Testis (tissue), 3 donors: ENCODE data around the gene ADCY10. TPM values are rescaled to one million over a fixed set of nuclear protein-coding genes. Genes with fewer than 3 reads are reported as not detected.

Experiments used
- DNase-seq: peaks from one replicate; pipeline ENCODE4 v3.0.0-alpha.2; 2019
- H3K27ac ChIP-seq, 2 donors: fragments of 200-600 bp; sonication (generic); one replicate each; pipeline ENCODE4 v1.5.1; 2019
- H3K27me3 ChIP-seq: fragments of 200-600 bp; sonication (generic); one replicate; pipeline ENCODE4 v1.5.1; 2019
- H3K36me3 ChIP-seq: fragments of 200-600 bp; sonication (generic); one replicate; pipeline ENCODE4 v1.5.1; 2017; ENCODE audit warnings: low read depth; ENCODE audit errors: missing control alignments
- H3K4me1 ChIP-seq: fragments of 200-600 bp; sonication (generic); one replicate; pipeline ENCODE4 v1.5.1; 2019
- H3K4me3 ChIP-seq, 2 donors: fragments of 200-600 bp; sonication (generic); one replicate each; pipeline ENCODE4 v1.5.1; 2017 to 2019
- H3K9me3 ChIP-seq: fragments of 200-600 bp; sonication (generic); one replicate; pipeline ENCODE4 v1.5.1; 2017
- POLR2A ChIP-seq: fragments of 450-650 bp; IDR thresholded peaks from one replicate; pipeline ENCODE4 v1.6.1; 2017; ENCODE audit warnings: antibody characterized with exemption, mild to moderate bottlenecking, moderate library complexity
- WGBS, 2 donors: methylation state at CpG; one replicate each; pipeline ENCODE4 v1.1.5; 2018; 5-methylcytosine and 5-hydroxymethylcytosine counted together
- intact Hi-C: fragments of 100-400 bp; cut with DNase I; formaldehyde crosslinking; loops from one replicate; pipeline ENCODE4 v1.15.1; 2023; ENCODE audit warnings: low total_unique reads
- polyA plus RNA-seq: library from polyadenylated mRNA; stranded (reverse); fragments of 350-450 nt; fragmentation: Illumina TruSeq; extraction: RNeasy Lipid Tissue Mini Kit (QIAGEN cat#74804); gene quantifications from one replicate; pipeline ENCODE4 v1.2.3, GENCODE V29; 2014; ENCODE audit warnings: low read depth, low replicate concordance; ENCODE audit not compliant: insufficient read depth
- total RNA-seq, 2 donors: library from RNA; depleted of rRNA; stranded (reverse); fragments of >200 nt; gene quantifications; one replicate each; pipeline ENCODE4 v1.2.3, GENCODE V29; 2016
- TF ChIP-seq, protein P1 (sequence below), 3 experiments: fragments of 450-650 bp in 2 of 3; fragments of 200-600 bp in 1 of 3; sonication (generic) in 1 of 3; IDR thresholded peaks; one replicate each; pipeline ENCODE4 v1.5.1; 2016 to 2019; ENCODE audit warnings: antibody characterized with exemption in 3 of 3, mild to moderate bottlenecking in 2 of 3, moderate library complexity in 1 of 3

ADCY10 gene
- total and polyA plus RNA-seq, 3 donors from 2014 or later = 9.4 to 49.7 (median 24.6) TPM

DNA sequence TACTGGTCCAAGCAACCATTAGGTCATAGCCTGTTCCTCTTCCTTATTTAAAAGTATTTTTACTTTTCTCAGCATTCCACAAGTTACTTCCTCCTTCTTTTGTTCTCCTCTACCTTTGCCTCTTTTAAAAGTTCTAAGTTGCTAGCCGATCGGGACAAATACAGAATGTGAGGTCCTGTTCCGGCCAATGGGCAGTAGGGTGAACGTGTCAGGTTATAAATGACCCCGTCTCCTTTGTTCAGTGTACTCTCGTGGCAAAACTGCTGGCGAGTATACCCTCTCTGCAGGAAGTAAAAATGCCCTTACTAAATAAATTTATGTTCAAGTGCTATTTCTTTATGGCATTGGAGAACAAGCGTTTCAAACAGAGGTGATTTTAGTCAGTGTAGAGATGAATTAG lies 2.5 kb downstream of the ADCY10 start:
- 64 to 69% methylated on average over 8 of the region's 8 CpGs for WGBS, 2 donors
- no peak for DNase-seq
- H3K4me1 ChIP-seq = no peaks in the 10 kb centered on the region
- no peak overlapping the region for H3K27ac ChIP-seq
- H3K36me3 ChIP-seq = no peaks in the 10 kb centered on the region
- no peaks in the 10 kb centered on the region for H3K27me3 ChIP-seq
- H3K9me3 ChIP-seq = no peaks in the 10 kb centered on the region
- TF ChIP-seq POLR2A = no peak
- TF ChIP-seq, protein P1, sequence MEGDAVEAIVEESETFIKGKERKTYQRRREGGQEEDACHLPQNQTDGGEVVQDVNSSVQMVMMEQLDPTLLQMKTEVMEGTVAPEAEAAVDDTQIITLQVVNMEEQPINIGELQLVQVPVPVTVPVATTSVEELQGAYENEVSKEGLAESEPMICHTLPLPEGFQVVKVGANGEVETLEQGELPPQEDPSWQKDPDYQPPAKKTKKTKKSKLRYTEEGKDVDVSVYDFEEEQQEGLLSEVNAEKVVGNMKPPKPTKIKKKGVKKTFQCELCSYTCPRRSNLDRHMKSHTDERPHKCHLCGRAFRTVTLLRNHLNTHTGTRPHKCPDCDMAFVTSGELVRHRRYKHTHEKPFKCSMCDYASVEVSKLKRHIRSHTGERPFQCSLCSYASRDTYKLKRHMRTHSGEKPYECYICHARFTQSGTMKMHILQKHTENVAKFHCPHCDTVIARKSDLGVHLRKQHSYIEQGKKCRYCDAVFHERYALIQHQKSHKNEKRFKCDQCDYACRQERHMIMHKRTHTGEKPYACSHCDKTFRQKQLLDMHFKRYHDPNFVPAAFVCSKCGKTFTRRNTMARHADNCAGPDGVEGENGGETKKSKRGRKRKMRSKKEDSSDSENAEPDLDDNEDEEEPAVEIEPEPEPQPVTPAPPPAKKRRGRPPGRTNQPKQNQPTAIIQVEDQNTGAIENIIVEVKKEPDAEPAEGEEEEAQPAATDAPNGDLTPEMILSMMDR (IDR thresholded peaks at IDR 0.05) = no peak
- H3K4me3 ChIP-seq = no peak overlapping the region
- intact Hi-C loops = no loop called here

DNA sequence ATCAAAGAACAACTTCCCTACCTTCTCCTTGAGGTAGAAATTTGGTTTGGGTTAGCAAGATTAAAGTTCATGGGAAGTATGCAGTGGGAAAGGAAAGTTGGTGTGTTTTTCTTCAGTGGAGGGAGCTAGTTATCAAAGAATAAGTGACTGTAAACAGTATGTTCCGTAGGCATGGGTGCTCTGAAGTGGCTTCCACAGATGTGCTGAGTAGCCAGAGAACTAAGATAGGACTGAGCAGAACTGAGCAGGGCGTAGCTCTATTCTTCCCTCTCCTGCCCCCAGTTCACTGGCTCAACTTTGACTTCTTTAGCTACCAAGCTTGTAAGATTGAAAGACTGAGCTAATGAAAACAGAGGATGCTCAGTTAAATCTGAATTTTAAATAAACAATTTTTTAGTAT lies 3.4 kb downstream of the ADCY10 start:
- no peaks in the 10 kb centered on the region for H3K36me3 ChIP-seq
- WGBS, 2 donors = 54 to 68% methylated on average over 2 of the region's 2 CpGs
- TF ChIP-seq, protein P1 (IDR thresholded peaks at IDR 0.05) = no peak
- no peak for TF ChIP-seq POLR2A
- H3K4me1 ChIP-seq = no peaks in the 10 kb centered on the region
- intact Hi-C loops = no loop called here
- H3K27me3 ChIP-seq = no peaks in the 10 kb centered on the region
- H3K27ac ChIP-seq = no peak overlapping the region
- DNase-seq = no peak
- no peaks in the 10 kb centered on the region for H3K9me3 ChIP-seq
- no peak overlapping the region for H3K4me3 ChIP-seq

DNA sequence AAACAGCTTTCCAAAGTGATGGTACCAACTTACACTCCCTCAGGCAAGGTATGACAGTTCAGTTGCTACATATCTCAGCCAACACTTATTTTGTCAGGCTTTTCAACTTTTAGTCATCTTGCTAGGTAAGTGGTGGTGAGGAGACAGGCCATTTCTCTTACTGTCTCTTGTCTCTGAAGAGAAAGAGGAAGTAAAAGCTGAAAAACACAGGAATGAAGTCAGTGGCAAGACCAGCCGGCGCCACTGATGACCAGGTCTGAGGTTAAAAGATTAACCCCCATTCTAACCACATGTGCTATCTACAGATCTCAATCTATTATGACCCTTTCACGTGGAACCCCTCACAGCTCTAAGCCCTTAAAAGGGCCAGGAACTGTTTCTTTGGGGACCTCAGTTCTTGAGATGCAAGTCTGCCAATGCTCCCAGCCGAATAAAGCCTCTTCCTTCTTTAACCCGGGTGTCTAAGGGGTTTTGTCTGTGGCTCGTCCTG lies 4.2 kb downstream of the ADCY10 start:
- H3K4me3 ChIP-seq = no peak overlapping the region
- H3K27me3 ChIP-seq = no peaks in the 10 kb centered on the region
- H3K4me1 ChIP-seq = no peaks in the 10 kb centered on the region
- no peak overlapping the region for H3K27ac ChIP-seq
- no peak for TF ChIP-seq POLR2A
- TF ChIP-seq, protein P1 (IDR thresholded peaks at IDR 0.05) = no peak
- DNase-seq = no peak
- WGBS, 2 donors = 86 to 92% methylated on average over 6 of the region's 6 CpGs
- intact Hi-C loops = no loop called here
- no peaks in the 10 kb centered on the region for H3K36me3 ChIP-seq
- H3K9me3 ChIP-seq = no peaks in the 10 kb centered on the region

DNA sequence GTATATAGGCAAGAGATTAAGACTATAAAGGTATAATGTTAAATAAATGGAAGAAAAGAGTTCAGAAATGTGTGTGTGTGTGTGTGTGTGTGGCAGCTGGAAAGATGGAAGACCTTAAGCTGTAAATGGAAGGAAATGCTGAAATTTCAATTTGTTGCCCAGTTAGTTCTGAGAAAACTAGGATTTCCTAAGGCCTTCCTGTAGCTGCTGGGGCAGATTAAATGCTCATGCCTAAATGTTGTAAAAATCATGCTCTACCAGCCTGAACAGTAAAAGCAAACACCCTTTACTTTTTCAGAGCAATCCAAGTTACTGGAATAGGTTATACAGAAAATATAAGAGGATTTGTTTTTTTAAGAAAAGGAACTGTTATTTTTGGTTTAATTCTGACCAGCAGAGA lies 8.3 kb downstream of the ADCY10 start:
- H3K9me3 ChIP-seq = no peaks in the 10 kb centered on the region
- no peaks in the 10 kb centered on the region for H3K36me3 ChIP-seq
- intact Hi-C loops = no loop called here
- no peak for DNase-seq
- H3K27me3 ChIP-seq = no peaks in the 10 kb centered on the region
- no peaks in the 10 kb centered on the region for H3K4me1 ChIP-seq
- H3K27ac ChIP-seq = no peak overlapping the region
- TF ChIP-seq, protein P1 (IDR thresholded peaks at IDR 0.05) = no peak
- no peak overlapping the region for H3K4me3 ChIP-seq

DNA sequence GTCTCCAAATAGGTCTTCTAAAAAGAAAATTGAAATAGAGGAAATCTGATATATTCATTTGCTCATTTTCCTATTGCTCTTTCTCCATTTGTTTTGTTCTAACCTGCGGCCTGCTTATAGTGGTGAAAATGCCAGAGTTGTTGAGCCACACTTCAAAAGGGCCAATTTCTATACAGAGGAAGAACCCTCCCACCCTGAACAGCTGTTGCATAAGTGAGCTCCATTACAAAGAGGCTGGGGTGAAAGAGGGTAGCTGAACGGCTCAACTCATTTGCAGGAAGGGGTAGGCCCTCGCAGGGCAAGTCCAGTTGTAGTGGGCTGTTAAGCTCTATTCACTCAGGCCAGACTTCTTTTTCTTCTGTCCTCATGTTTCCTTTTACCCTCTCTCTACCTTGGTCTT lies 8.8 kb downstream of the ADCY10 start:
- no peaks in the 10 kb centered on the region for H3K27me3 ChIP-seq
- WGBS, 2 donors = 91 to 92% methylated on average over 3 of the region's 3 CpGs
- no peak overlapping the region for H3K27ac ChIP-seq
- intact Hi-C loops = no loop called here
- H3K4me3 ChIP-seq = no peak overlapping the region
- TF ChIP-seq POLR2A = no peak
- TF ChIP-seq, protein P1 (IDR thresholded peaks at IDR 0.05) = no peak
- no peaks in the 10 kb centered on the region for H3K4me1 ChIP-seq
- no peaks in the 10 kb centered on the region for H3K36me3 ChIP-seq
- no peak for DNase-seq
- H3K9me3 ChIP-seq = no peaks in the 10 kb centered on the region
